ENCODE data around the gene MAGI2. TPM values are rescaled to one million over a fixed set of nuclear protein-coding genes. Genes with fewer than 3 reads are reported as not detected.

Gene MAGI2
- total RNA-seq, 1 experiment from 2014 or later = 14.3 TPM

GRCh38 chr7:79090543-79090942 lies 362.9 kb downstream of the MAGI2 start:
- Histone ChIP-seq H4K20me1 (ENCODE audit: control insufficient read depth, insufficient read depth, insufficient read length) (no peaks in the 10 kb centered on the region), H2BK5ac (ENCODE audit: insufficient read length, low read length) (no peak overlapping the region), H2AFZ (ENCODE audit: low read length) (no peak overlapping the region), H3K23ac (ENCODE audit: insufficient read length, low read depth, low read length) (no peak overlapping the region), H4K8ac (replicated peaks; ENCODE audit: insufficient read length, low read depth, low read length) (no peak overlapping the region), H3T11ph (ENCODE audit: low read length) (no peak overlapping the region), H3K4ac (ENCODE audit: low read depth, low read length) (no peak overlapping the region), H4K91ac (ENCODE audit: insufficient read length, low read depth, low read length) (no peak overlapping the region), H2BK20ac (ENCODE audit: low read depth, low read length, poor library complexity, severe bottlenecking) (no peak overlapping the region), H3K4me2 (ENCODE audit: insufficient read depth, insufficient read length, low read length) (no peak overlapping the region), H3K79me1 (ENCODE audit: insufficient read depth, low read depth, low read length, poor library complexity, severe bottlenecking) (no peaks in the 10 kb centered on the region), H3K4me1 (ENCODE audit: insufficient read depth, low read length) (no peaks in the 10 kb centered on the region), H2BK120ac (ENCODE audit: low read depth, low read length, poor library complexity, severe bottlenecking) (no peak overlapping the region), H3K18ac (ENCODE audit: insufficient read length, low read depth, low read length) (no peak overlapping the region), H3K9me3 (ENCODE audit: control insufficient read depth, low read depth, low read length) (no peaks in the 10 kb centered on the region), H3K27me3 (ENCODE audit: insufficient read depth, low read length) (no peaks in the 10 kb centered on the region), H3K56ac (ENCODE audit: insufficient read length, low read depth, low read length) (no peak overlapping the region), H3K9ac (ENCODE audit: extremely low read depth, insufficient read length, low read length) (no peak overlapping the region), H3K27ac (ENCODE audit: insufficient read length, low read depth, low read length) (no peak overlapping the region), H3K14ac (ENCODE audit: insufficient read depth, low read length) (no peak overlapping the region), H2AK5ac (ENCODE audit: insufficient read length, low read length) (no peak overlapping the region), H3K79me2 (ENCODE audit: insufficient read depth, low read length) (no peaks in the 10 kb centered on the region), H3K23me2 (ENCODE audit: insufficient read length, low read depth, low read length, poor library complexity, severe bottlenecking) (no peaks in the 10 kb centered on the region), H2BK15ac (ENCODE audit: low read depth, low read length) (no peak overlapping the region), H4K5ac (ENCODE audit: insufficient read length, low read depth, low read length) (no peak overlapping the region), H2BK12ac (ENCODE audit: insufficient read length, low read depth, low read length) (no peak overlapping the region)
- Mint-ChIP-seq H3K4me1 (no peaks in the 10 kb centered on the region), H3K4me3 (no peak overlapping the region), H3K27me3 (ENCODE audit: low read depth) (no peaks in the 10 kb centered on the region), H3K27ac (no peak overlapping the region), H3K36me3 (ENCODE audit: insufficient read depth in 1 of 3, low read depth in 3 of 3) (no peaks in the 10 kb centered on the region), H3K9me3 (peaks cover 3% of the 10 kb centered on the region in 2 experiments; a peak in 4 of 5 replicates)
- no peak for DNase-seq
- no peak for TF ChIP-seq CTCF (conservative IDR thresholded peaks at IDR 0.05)
- WGBS (ENCODE audit: extremely low coverage, insufficient read length, low lambda C conversion rate) = no CpG with 5 or more reads among the region's 4 CpGs
